ENCODE measurements around the gene DISP3.
A peak's percentile ranks its signal among the peaks of the same experiment; 100 is the strongest.

The DISP3 gene

DNA sequence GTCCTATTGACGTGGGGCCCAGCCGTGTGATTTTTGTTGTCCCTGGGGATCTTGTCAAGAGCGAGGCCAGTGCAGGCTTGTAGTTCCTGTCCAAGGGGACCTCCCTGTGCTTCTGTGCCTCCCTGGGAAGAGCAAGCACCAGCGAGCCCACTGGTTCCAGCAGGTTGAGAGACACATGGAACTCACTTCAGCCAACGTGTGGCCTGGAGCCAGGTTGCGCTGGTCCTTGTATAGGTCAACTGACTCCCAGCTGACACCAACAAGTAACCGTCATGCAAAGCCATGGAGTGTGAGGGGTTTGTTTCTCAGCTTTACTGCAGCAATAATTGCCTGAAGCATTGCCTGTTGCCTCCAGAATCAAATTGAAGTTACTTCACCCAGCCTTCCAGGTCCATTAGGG is 63.0 kb downstream of the DISP3 start:
- DNase-seq (ENCODE audit: low read depth in 1 of 2, low spot score in 1 of 2), result no peak

DNA sequence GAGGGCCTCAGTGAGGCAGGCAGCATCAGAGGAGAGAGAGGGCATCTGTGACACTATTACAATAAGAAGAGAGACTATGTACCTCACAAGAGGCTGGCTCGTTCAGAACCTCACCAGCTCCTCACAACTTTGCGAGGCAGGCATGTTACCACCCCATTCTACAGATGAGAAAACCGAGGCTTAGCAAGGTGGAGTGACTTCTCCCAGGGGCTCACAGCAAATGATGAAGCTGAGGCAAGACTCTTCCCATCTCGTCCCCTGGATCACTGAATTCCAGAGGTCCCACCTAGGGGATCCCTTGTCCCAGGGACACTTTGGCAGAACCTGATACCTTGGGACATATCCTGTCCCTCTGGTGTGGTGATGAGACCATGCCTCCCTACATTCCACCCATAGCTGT is 64.4 kb downstream of the DISP3 start:
- DNase-seq (ENCODE audit: low read depth in 1 of 2, low spot score in 1 of 2), result no peak

GRCh38 chr1:11543796-11544195 is 64.8 kb downstream of the DISP3 start:
- no peak for DNase-seq (ENCODE audit: low read depth in 1 of 2, low spot score in 1 of 2)

DNA sequence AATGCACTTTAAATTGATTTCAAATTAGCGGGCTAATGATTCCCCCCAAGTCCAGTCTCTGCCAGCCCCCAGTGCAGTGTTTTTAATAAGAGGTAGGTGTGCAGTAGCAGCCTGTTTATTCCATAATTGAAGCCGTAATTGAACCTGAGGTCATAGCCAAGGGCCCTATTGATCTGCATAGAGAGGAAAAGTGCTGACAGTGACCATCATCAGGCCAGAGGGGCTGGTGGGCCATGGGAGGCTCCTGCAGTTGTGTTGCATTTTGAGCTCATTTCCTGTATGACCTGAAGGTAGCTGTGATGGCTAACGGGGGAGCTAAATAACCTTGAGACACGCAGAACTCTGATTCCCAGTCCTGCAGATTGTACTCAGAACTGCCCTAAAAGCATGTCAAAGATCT is 67.5 kb downstream of the DISP3 start:
- DNase-seq (ENCODE audit: low read depth in 1 of 2, low spot score in 1 of 2), result no peak

- DNase-seq (ENCODE audit: low read depth in 1 of 2, low spot score in 1 of 2), result peak in 1 of 2 donors; percentile 20
Observed at GRCh38 chr1:11550664-11551283, 71.8 kb downstream of the DISP3 start.

GRCh38 chr1:11558276-11558675 is 79.3 kb downstream of the DISP3 start:
- no peak for DNase-seq (ENCODE audit: low read depth in 1 of 2, low spot score in 1 of 2)

DNA sequence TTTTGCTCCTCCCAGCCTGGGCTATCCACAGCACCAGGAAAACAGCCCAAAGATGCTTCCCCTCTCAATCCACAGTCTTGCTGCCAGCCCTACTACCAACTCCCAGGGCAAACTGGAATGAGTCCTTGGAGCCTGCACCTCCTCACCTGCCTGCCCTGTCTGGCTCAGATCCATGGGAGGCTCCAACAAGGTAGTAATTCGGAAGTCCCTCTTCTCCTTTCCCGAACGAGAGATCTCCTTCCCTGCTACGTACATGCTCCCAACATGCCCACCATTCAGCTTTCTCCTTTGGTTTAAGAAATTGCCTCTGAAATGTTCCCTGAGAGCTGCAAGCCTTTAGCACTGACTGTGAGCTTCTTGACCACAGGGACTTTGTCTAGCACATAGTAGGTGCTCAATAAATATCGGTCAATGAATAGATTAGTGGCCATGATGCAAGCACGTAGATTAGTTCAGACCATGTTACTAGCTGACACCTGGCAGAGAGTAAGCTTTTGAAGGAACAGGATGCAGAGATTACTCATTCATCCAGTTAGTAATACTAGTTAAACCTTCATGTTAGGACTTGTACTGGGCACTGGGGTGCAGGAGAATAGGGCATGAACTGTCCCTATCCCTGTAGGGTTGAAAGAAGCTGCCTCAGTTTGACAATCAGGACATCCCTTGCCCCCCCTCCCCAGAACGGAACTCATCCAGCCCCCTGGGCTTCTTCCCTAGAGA is 80.1 kb downstream of the DISP3 start:
- no peak for DNase-seq (ENCODE audit: low read depth in 1 of 2, low spot score in 1 of 2)

GRCh38 chr1:11559591-11559970 is 80.6 kb downstream of the DISP3 start:
- DNase-seq (ENCODE audit: low read depth in 1 of 2, low spot score in 1 of 2), result no peak

DNA sequence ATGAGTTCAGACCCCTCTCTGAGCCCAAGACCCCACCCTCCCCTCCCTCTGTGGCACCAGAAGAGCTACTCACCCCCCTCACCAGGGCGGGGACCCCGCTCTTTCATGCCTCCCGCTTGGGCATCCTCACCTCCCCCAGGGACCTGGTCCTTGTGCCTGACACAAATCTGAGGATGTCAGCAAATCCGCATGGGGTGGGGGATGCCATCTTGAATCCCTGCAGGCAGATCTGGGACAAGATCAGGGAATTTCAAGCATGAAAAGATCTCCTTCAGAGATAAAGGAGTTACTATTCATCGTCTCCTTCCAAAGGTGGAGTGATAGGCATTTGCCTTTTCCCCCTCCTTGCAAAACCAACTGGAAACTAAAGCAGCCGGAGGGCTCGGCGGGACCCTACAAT is 81.1 kb downstream of the DISP3 start:
- no peak for DNase-seq (ENCODE audit: low read depth in 1 of 2, low spot score in 1 of 2)

DNA sequence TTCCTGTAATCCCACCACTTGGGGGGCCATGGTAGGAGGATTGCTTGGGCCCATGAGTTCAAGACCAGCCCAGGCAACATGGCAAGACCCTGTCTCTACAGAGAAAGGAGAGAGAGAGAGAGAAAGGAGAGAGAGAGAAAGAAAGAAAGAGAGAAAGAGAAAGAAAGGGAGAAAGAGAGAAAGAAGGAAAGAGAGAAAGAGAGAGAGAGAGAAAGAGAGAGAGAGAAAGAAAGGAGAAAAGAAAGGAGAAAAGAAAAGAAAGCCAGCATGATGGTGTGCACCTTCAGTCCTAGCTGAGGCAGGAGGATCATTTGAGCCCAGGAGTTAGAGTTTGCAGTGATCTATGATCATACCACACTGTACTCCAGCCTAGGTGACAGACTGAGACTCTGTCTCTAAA is 82.8 kb downstream of the DISP3 start:
- DNase-seq (ENCODE audit: low read depth in 1 of 2, low spot score in 1 of 2), result no peak

DNA sequence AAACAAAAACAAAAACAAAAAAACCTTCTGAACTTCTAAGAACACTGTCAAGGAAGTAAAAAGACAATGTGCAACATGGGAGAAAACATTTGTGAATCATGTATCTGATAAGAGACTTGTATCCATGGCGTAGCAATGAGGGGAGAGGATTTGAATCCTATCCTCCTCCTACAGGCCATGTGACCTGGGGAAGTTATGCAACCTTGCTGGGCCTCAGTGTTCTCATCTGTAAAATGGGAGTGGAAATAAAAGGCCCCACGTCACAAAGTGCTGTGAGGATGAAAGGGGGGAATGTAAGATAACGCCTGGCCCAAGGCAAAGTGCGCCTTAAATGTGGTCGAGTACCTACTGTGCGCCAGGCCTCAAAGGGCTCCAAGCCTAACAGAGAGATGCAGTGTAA is 83.7 kb downstream of the DISP3 start:
- no peak for DNase-seq (ENCODE audit: low read depth in 1 of 2, low spot score in 1 of 2)

GRCh38 chr1:11563560-11564069 is 84.7 kb downstream of the DISP3 start:
- DNase-seq (ENCODE audit: low read depth in 1 of 2, low spot score in 1 of 2), result no peak

- DNase-seq (ENCODE audit: low read depth in 1 of 2, low spot score in 1 of 2), result no peak
Observed at GRCh38 chr1:11564237-11564636, 85.3 kb downstream of the DISP3 start.

GRCh38 chr1:11566042-11566850 is 87.3 kb downstream of the DISP3 start:
- DNase-seq (ENCODE audit: low read depth in 1 of 2, low spot score in 1 of 2), result no peak

GRCh38 chr1:11567244-11568065 is 88.5 kb downstream of the DISP3 start:
- DNase-seq (ENCODE audit: low read depth in 1 of 2, low spot score in 1 of 2), result no peak

DNA sequence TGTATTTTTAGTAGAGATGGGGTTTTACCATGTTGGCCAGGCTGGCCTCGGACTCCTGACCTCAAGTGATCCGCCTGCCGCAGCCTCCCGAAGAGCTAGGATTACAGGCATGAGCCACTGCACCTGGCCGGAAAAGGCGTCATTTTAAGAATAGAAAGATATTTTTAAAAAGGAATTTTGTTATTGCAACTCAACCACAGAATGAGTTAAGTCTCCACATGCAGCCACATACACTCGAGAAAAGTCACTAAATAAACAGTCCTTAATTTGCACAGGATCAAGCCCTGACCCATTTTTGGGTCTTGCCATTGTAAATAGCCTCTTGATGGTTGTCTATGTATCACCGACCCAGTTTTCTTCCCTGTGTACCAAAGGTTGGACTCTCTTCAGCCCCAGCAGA is 89.7 kb downstream of the DISP3 start:
- DNase-seq (ENCODE audit: low read depth in 1 of 2, low spot score in 1 of 2), result no peak

DNA sequence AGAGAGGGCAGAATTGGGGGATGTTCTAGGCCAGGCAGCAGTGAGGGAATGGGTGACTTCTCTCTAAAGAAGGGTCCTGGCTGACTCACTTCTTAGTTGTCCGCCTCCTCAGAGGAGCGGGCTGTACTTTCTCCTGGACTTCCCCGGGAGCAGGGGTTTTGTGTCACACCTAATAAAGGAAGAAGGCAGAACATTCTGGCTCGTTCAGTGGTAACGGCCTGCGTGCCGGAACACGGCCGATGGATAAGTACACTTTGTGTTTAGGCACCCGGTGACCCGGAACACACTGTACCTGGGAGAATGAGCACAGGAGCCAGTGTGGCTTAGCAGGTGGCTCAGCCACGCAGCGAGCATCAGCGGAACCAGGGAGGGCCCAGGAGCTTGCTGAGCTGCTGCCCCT is 90.6 kb downstream of the DISP3 start:
- DNase-seq (ENCODE audit: low read depth in 1 of 2, low spot score in 1 of 2), result no peak

DNA sequence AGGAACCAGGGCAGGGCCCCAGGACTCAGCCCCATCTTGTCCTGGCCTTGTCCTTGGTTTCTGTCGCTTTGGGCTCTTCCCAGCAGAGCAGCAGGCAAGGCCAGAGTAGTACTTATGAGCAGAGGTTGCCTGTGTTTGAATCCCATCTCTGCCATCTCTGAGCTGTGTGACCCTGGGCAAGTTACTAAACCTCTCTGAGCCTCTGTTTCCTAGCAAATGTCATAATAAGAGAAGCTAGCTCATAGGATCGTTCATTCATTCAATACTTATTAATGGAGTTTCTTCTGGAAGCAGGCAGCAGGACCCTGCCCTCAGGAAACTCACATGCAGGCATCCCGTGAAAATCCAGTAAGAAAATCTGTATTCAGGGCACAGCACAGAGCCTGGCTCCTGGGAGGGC is 91.0 kb downstream of the DISP3 start:
- no peak for DNase-seq (ENCODE audit: low read depth in 1 of 2, low spot score in 1 of 2)

- no peak for DNase-seq (ENCODE audit: low read depth in 1 of 2, low spot score in 1 of 2)
Observed at GRCh38 chr1:11570821-11571380, 91.9 kb downstream of the DISP3 start.

DNA sequence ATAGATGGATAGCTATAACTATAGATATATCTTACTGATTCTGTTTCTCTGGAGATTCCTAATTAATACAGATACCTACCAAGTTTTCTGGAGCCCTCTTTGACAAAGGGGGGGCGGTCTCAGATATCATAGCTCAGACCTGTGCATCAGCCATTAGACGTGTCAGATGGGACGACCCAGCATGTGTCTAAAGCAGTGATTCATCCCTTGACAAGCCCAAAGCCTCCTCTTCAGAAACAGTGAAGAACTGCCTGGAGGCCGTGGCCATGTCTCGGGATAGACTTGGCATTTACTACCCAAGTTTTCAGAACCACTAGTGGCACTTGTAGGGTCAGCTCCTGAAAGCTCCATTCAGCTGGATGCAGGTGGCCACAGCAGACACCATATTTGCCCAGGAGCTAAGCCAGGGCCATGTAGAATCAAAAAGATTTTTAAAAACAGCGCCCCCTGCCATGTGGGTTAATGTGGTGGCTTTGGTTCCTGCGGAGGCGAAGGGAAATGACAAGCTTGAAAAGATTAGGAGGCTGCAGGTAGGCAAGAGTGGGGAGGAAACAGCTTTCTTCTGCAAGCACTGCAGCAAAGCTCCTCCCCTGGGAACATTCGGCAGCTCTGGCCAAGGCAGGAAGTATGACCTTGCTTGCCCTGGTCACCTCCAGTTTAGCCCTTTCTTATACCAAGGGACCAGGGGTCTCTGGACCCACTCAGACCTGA is 93.1 kb downstream of the DISP3 start:
- DNase-seq (ENCODE audit: low read depth in 1 of 2, low spot score in 1 of 2), result no peak
